SK-N-SH treated with all-trans-retinoic acid at 6 μM for 48 hours (cell line): ENCODE results near the gene RECK.
A peak's percentile ranks its signal among the peaks of the same experiment; 100 is the strongest.

Source experiments
- ATAC-seq: fragments of 200-7000 bp; cut with Tn5 transposase; 3 replicates; pipeline ENCODE4 v1.9.1; 2020; ENCODE audit warnings: mild to moderate bottlenecking, moderate library complexity
- ARNTL ChIP-seq: fragments of 450-650 bp; formaldehyde crosslinking; IDR thresholded peaks from 2 replicates; pipeline ENCODE4 v1.5.0; 2020; ENCODE audit warnings: low read depth, mild to moderate bottlenecking, moderate library complexity, borderline replicate concordance
- BACH2 ChIP-seq: fragments of 250-450 bp; sonication (Bioruptor Pico); IDR thresholded peaks from 2 replicates; pipeline ENCODE4 v1.9.0; 2021; ENCODE audit warnings: mild to moderate bottlenecking, borderline replicate concordance
- CREB5 ChIP-seq: fragments of 250-450 bp; sonication (Bioruptor Pico); IDR thresholded peaks from 2 replicates; pipeline ENCODE4 v1.5.1; 2020; ENCODE audit warnings: low read depth, mild to moderate bottlenecking, moderate library complexity
- CSDC2 ChIP-seq: fragments of 250-450 bp; sonication (Bioruptor Pico); IDR thresholded peaks from 2 replicates; pipeline ENCODE4 v1.5.0; 2020; ENCODE audit warnings: mild to moderate bottlenecking, moderate library complexity
- CSRNP3 ChIP-seq: fragments of 250-450 bp; sonication (Bioruptor Pico); IDR thresholded peaks from 2 replicates; pipeline ENCODE4 v1.5.1; 2021; ENCODE audit warnings: mild to moderate bottlenecking, moderate library complexity
- ESRRG ChIP-seq: fragments of 250-450 bp; sonication (Bioruptor Pico); IDR thresholded peaks from 2 replicates; pipeline ENCODE4 v1.6.1; 2021; ENCODE audit warnings: mild to moderate bottlenecking
- GLIS3 ChIP-seq: fragments of 250-450 bp; sonication (Bioruptor Pico); IDR thresholded peaks from 2 replicates; pipeline ENCODE4 v1.5.0; 2020; ENCODE audit warnings: mild to moderate bottlenecking, moderate library complexity
- ISL1 ChIP-seq: fragments of 250-450 bp; sonication (Bioruptor Pico); IDR thresholded peaks from 2 replicates; pipeline ENCODE4 v2.1.2; 2022; ENCODE audit warnings: mild to moderate bottlenecking, moderate library complexity
- OSR1 ChIP-seq: fragments of 250-450 bp; sonication (Bioruptor Pico); IDR thresholded peaks from 2 replicates; pipeline ENCODE4 v1.8.0; 2022; ENCODE audit warnings: moderate library complexity, mild to moderate bottlenecking, inconsistent platforms
- PATZ1 ChIP-seq: fragments of 250-450 bp; sonication (Bioruptor Pico); IDR thresholded peaks from 2 replicates; pipeline ENCODE4 v1.8.0; 2020; ENCODE audit warnings: mild to moderate bottlenecking, moderate library complexity, borderline replicate concordance
- POU6F1 ChIP-seq: fragments of 250-450 bp; sonication (Bioruptor Pico); IDR thresholded peaks from 2 replicates; pipeline ENCODE4 v1.8.0; 2021; ENCODE audit warnings: low read depth, mild to moderate bottlenecking, moderate library complexity, borderline replicate concordance
- PPARA ChIP-seq: fragments of 250-450 bp; sonication (Bioruptor Pico); IDR thresholded peaks from 2 replicates; pipeline ENCODE4 v1.5.0; 2020; ENCODE audit warnings: mild to moderate bottlenecking, borderline replicate concordance
- SNAI2 ChIP-seq: fragments of 250-450 bp; sonication (Bioruptor Pico); IDR thresholded peaks from 2 replicates; pipeline ENCODE4 v1.5.0; 2020; ENCODE audit warnings: mild to moderate bottlenecking, moderate library complexity
- TCF4 ChIP-seq: fragments of 250-450 bp; sonication (Bioruptor Pico); IDR thresholded peaks from 2 replicates; pipeline ENCODE4 v1.8.0; 2021; ENCODE audit warnings: mild to moderate bottlenecking, moderate library complexity, borderline replicate concordance
- TOX ChIP-seq: fragments of 250-450 bp; sonication (Bioruptor Pico); IDR thresholded peaks from 2 replicates; pipeline ENCODE4 v1.8.0; 2021; ENCODE audit warnings: mild to moderate bottlenecking, moderate library complexity, borderline replicate concordance
- TSHZ2 ChIP-seq: fragments of 250-450 bp; sonication (Bioruptor Pico); IDR thresholded peaks from 2 replicates; pipeline ENCODE4 v1.5.0; 2020; ENCODE audit warnings: mild to moderate bottlenecking, moderate library complexity
- ZC3H10 ChIP-seq: fragments of 250-450 bp; sonication (Bioruptor Pico); IDR thresholded peaks from 2 replicates; pipeline ENCODE4 v1.5.1; 2021; ENCODE audit warnings: mild to moderate bottlenecking, moderate library complexity
- ZFP3 ChIP-seq: fragments of 250-450 bp; sonication (Bioruptor Pico); IDR thresholded peaks from 2 replicates; pipeline ENCODE4 v1.5.0; 2020; ENCODE audit warnings: mild to moderate bottlenecking, moderate library complexity
- ZFP30 ChIP-seq: fragments of 450-650 bp; formaldehyde crosslinking; IDR thresholded peaks from 2 replicates; pipeline ENCODE4 v1.5.0; 2022; ENCODE audit warnings: mild to moderate bottlenecking, moderate library complexity
- ZNF565 ChIP-seq: fragments of 450-650 bp; formaldehyde crosslinking; conservative IDR thresholded peaks from 2 replicates; pipeline ENCODE4 v1.5.0; 2020; ENCODE audit warnings: low read depth, mild to moderate bottlenecking, moderate library complexity
- ZNF70 ChIP-seq: fragments of 450-650 bp; formaldehyde crosslinking; IDR thresholded peaks from 2 replicates; pipeline ENCODE4 v1.5.0; 2020; ENCODE audit warnings: mild to moderate bottlenecking, moderate library complexity

Gene RECK

GRCh38 chr9:36163049-36163785 is 126.5 kb downstream of the RECK start (continued):
- TF ChIP-seq CSRNP3 (CRISPR knock-in tag) (no peak), PPARA (CRISPR knock-in tag) (no peak), ZFP3 (CRISPR knock-in tag) (peak; percentile 73; the same call in 1 of the 2 replicates), ESRRG (no peak)

- TF ChIP-seq PPARA (CRISPR knock-in tag) (no peak), ISL1 (CRISPR knock-in tag) (no peak), PATZ1 (CRISPR knock-in tag) (no peak), ZFP30 (no peak), TOX (no peak), ZNF70 (CRISPR knock-in tag) (no peak), ARNTL (CRISPR knock-in tag) (no peak), ESRRG (no peak), CREB5 (no peak)
- TF ChIP-seq, all 23 proteins: peak for 0
- ATAC-seq: no peak
These were observed 127.1 kb downstream of the RECK start for GRCh38 chr9:36163786-36164170.

- no peak for TF ChIP-seq GLIS3 (CRISPR knock-in tag)
- TF ChIP-seq ZNF565: no peak
- no peak for TF ChIP-seq ZNF70 (CRISPR knock-in tag)
- no peak for TF ChIP-seq ISL1 (CRISPR knock-in tag)
- TF ChIP-seq ZC3H10 (CRISPR knock-in tag): no peak
- TF ChIP-seq ZFP30: no peak
- no peak for TF ChIP-seq TOX
- no peak for TF ChIP-seq CSDC2 (CRISPR knock-in tag)
- no peak for TF ChIP-seq OSR1 (CRISPR knock-in tag)
- TF ChIP-seq ESRRG: no peak
- TF ChIP-seq ARNTL (CRISPR knock-in tag): no peak
- TF ChIP-seq POU6F1 (CRISPR knock-in tag): no peak
- no peak for TF ChIP-seq CSRNP3 (CRISPR knock-in tag)
- TF ChIP-seq ZFP3 (CRISPR knock-in tag): no peak
- TF ChIP-seq TSHZ2 (CRISPR knock-in tag): no peak
- no peak for TF ChIP-seq SNAI2 (CRISPR knock-in tag)
- no peak for TF ChIP-seq BACH2 (CRISPR knock-in tag)
- no peak for TF ChIP-seq TCF4 (CRISPR knock-in tag)
- no peak for ATAC-seq
These were observed 127.7 kb downstream of the RECK start for GRCh38 chr9:36164372-36164771.
